Right lung (tissue), 5 donors: ENCODE measurements around the gene WDTC1. TPM values are rescaled to one million over a fixed set of nuclear protein-coding genes. Genes with fewer than 3 reads are reported as not detected.

Experiments used
- DNase-seq, 2 donors: peaks; one replicate each; pipeline ENCODE4 v3.0.0-alpha.2; 2013
- polyA plus RNA-seq, 5 donors: library from polyadenylated mRNA; unstranded; fragments of 120-200 nt; gene quantifications; one replicate each; pipeline versions ENCODE4 v1.2.1 to v1.2.3, GENCODE V29; 2013; ENCODE audit warnings: inconsistent platforms in 1 of 5, low replicate concordance in 1 of 5; ENCODE audit not compliant: insufficient read length in 5 of 5, insufficient read depth in 1 of 5

WDTC1 gene
- polyA plus RNA-seq, 5 donors: 29.7 to 38.9 (median 33.8) TPM

GRCh38 chr1:27299385-27300271 is 65.2 kb downstream of the WDTC1 start:
- peak; percentile 44 to 55 for DNase-seq

- DNase-seq: peak; percentile 92 to 95
These were observed 66.1 kb downstream of the WDTC1 start for GRCh38 chr1:27300341-27301051.

GRCh38 chr1:27301052-27301422 is 66.6 kb downstream of the WDTC1 start:
- no peak for DNase-seq

GRCh38 chr1:27301582-27302199 is 67.3 kb downstream of the WDTC1 start:
- no peak for DNase-seq

- DNase-seq: no peak
These were observed 68.2 kb downstream of the WDTC1 start for GRCh38 chr1:27302612-27303011.

- no peak for DNase-seq
These were observed 69.1 kb downstream of the WDTC1 start for GRCh38 chr1:27303509-27303908.

GRCh38 chr1:27306071-27306470 is 71.6 kb downstream of the WDTC1 start:
- no peak for DNase-seq

GRCh38 chr1:27306892-27307761 is 72.7 kb downstream of the WDTC1 start:
- DNase-seq: no peak

GRCh38 chr1:27307874-27308598 is 73.6 kb downstream of the WDTC1 start:
- DNase-seq: no peak

- no peak for DNase-seq
These were observed 79.7 kb downstream of the WDTC1 start for GRCh38 chr1:27314169-27314568.

- no peak for DNase-seq
These were observed 80.3 kb downstream of the WDTC1 start for GRCh38 chr1:27314737-27315136.

- DNase-seq: no peak
These were observed 82.4 kb downstream of the WDTC1 start for GRCh38 chr1:27316860-27317259.

- no peak for DNase-seq
These were observed 83.7 kb downstream of the WDTC1 start for GRCh38 chr1:27318136-27318535.

GRCh38 chr1:27318596-27318995 is 84.2 kb downstream of the WDTC1 start:
- DNase-seq: no peak

GRCh38 chr1:27321813-27322568 is 87.6 kb downstream of the WDTC1 start, which contains the start of gene TMEM222:
Gene TMEM222, plus strand, starts transcription at chr1:27322163. Its CDS starts 35 bp downstream, at chr1:27322198.
- DNase-seq: peak; percentile 95

GRCh38 chr1:27322569-27323240 is 88.3 kb downstream of the WDTC1 start:
- DNase-seq: no peak

- DNase-seq: no peak
These were observed 90.9 kb downstream of the WDTC1 start for GRCh38 chr1:27325286-27325685.

- DNase-seq: no peak
These were observed 93.5 kb downstream of the WDTC1 start for GRCh38 chr1:27327964-27328363.

- no peak for DNase-seq
These were observed 96.4 kb downstream of the WDTC1 start for GRCh38 chr1:27330786-27331185.
